ENCODE data around the gene MORN1. TPM values are rescaled to one million over a fixed set of nuclear protein-coding genes. Genes with fewer than 3 reads are reported as not detected.

Gene MORN1
- total and polyA plus RNA-seq, 2 experiments from 2014 or later: 4.8 to 11.1 TPM

- peaks cover 5% of the 10 kb centered on the region; the same call in 1 of the 2 replicates for H3K36me3 ChIP-seq (ENCODE audit: insufficient read depth)
Observed at GRCh38 chr1:2404142-2404889, 13.0 kb upstream of the MORN1 start.

More at GRCh38 chr1:2404142-2404889, 13.0 kb upstream of the MORN1 start:
- DNase-seq (ENCODE audit: low spot score) (no peak), ATAC-seq (no peak)
- Histone ChIP-seq H3K4me1 (ENCODE audit: insufficient read depth) (no peaks in the 10 kb centered on the region), H3K4me2 (no peak overlapping the region), H3K4me3 (no peak overlapping the region), H3K79me2 (replicated peaks; ENCODE audit: insufficient read depth) (no peaks in the 10 kb centered on the region), H3K9me2 (ENCODE audit: insufficient read depth) (no peaks in the 10 kb centered on the region), H3K27ac (ENCODE audit: low read depth) (no peak overlapping the region), H3F3A (replicated peaks; ENCODE audit: low read depth) (peaks cover 14% of the 10 kb centered on the region; the same call in 1 of the 2 replicates), H3K27me3 (ENCODE audit: insufficient read depth) (no peaks in the 10 kb centered on the region), H4K20me1 (replicated peaks; ENCODE audit: insufficient read depth) (no peaks in the 10 kb centered on the region; the same call in 1 of the 2 replicates), H2AFZ (no peak overlapping the region)
- Mint-ChIP-seq H3K36me3 (ENCODE audit: low read depth) (peaks cover 67% of the 10 kb centered on the region), H3K9me3 (no peaks in the 10 kb centered on the region; the same call in 2 of the 3 replicates), H3K27me3 (ENCODE audit: insufficient read depth, low read depth, poor library complexity) (peaks cover 12% of the 10 kb centered on the region), H3K27ac (no peak overlapping the region), H3K4me1 (no peaks in the 10 kb centered on the region; the same call in 2 of the 3 replicates), H3K4me3 (no peak overlapping the region)
- no peak for TF ChIP-seq ZNF331 (CRISPR knock-in tag; IDR thresholded peaks at IDR 0.05; ENCODE audit: low read depth)
- no peak for TF ChIP-seq EZH2phosphoT487 (IDR thresholded peaks at IDR 0.05; ENCODE audit: unreplicated experiment)
- no peak for TF ChIP-seq JUNB (IDR thresholded peaks at IDR 0.05; ENCODE audit: unreplicated experiment)
- no peak for TF ChIP-seq NANOG (IDR thresholded peaks at IDR 0.05; ENCODE audit: borderline replicate concordance)
- no peak for TF ChIP-seq ZNF462 (CRISPR knock-in tag; IDR thresholded peaks at IDR 0.05)
- TF ChIP-seq EZH2 (IDR thresholded peaks at IDR 0.05; ENCODE audit: low read depth, unreplicated experiment): no peak
- TF ChIP-seq REST (IDR thresholded peaks at IDR 0.05; ENCODE audit: unreplicated experiment): no peak
- TF ChIP-seq POLR2AphosphoS5 (IDR thresholded peaks at IDR 0.05; ENCODE audit: low read depth): no peak
- no peak for TF ChIP-seq ETS1 (IDR thresholded peaks at IDR 0.05)

Data from GM23338 (cell line).